Tibial nerve (tissue), 3 donors: ENCODE data around the gene MAD2L2.

Experiments used
- CTCF ChIP-seq, 5 experiments: fragments of 200-600 bp in 3 of 5; fragments of 450-650 bp in 2 of 5; sonication (generic) in 3 of 5; IDR thresholded peaks; one replicate each; pipeline ENCODE4 v1.5.1; 2016 to 2019; ENCODE audit warnings: antibody characterized with exemption in 5 of 5, mild to moderate bottlenecking in 3 of 5, moderate library complexity in 2 of 5
- POLR2A ChIP-seq, 2 donors: fragments of 450-650 bp; IDR thresholded peaks; one replicate each; pipeline ENCODE4 v1.6.1; 2017; ENCODE audit warnings: antibody characterized with exemption in 2 of 2, mild to moderate bottlenecking in 2 of 2, moderate library complexity in 2 of 2

- TF ChIP-seq CTCF (IDR thresholded peaks at IDR 0.05), result no peak
- TF ChIP-seq POLR2A (IDR thresholded peaks at IDR 0.05), result peak; percentile 18 to 61
Measured at GRCh38 chr1:11681071-11681771, at the start of gene MAD2L2.
